ENCODE results near the gene DSCAML1. TPM values are rescaled to one million over a fixed set of nuclear protein-coding genes. Genes with fewer than 3 reads are reported as not detected.

DSCAML1 gene
- total RNA-seq, 1 experiment from 2014 or later, result not detected

- no peak for TF ChIP-seq CTCF (IDR thresholded peaks at IDR 0.05 in 2 of 3, conservative IDR thresholded peaks at IDR 0.05 in 1 of 3; ENCODE audit: borderline replicate concordance in 1 of 3, insufficient read depth in 1 of 3, low read depth in 2 of 3, low read length in 2 of 3)
- TF ChIP-seq POLR2AphosphoS5 (IDR thresholded peaks at IDR 0.05; ENCODE audit: low read depth, low read length), result no peak
- TF ChIP-seq FOSL1 (IDR thresholded peaks at IDR 0.05; ENCODE audit: low read depth), result no peak
- no peak for TF ChIP-seq CEBPB (IDR thresholded peaks at IDR 0.05; ENCODE audit: low read depth)
- TF ChIP-seq JUND (IDR thresholded peaks at IDR 0.05), result no peak
- TF ChIP-seq CBX3 (IDR thresholded peaks at IDR 0.05; ENCODE audit: low read depth), result no peak
- no peak for TF ChIP-seq REST (IDR thresholded peaks at IDR 0.05; ENCODE audit: low read depth)
- TF ChIP-seq SP1 (IDR thresholded peaks at IDR 0.05; ENCODE audit: low read depth), result no peak
- TF ChIP-seq ATF3 (IDR thresholded peaks at IDR 0.05), result no peak
- no peak for TF ChIP-seq ZNF274 (IDR thresholded peaks at IDR 0.05; ENCODE audit: low read depth, low read length)
- TF ChIP-seq POLR2A (IDR thresholded peaks at IDR 0.05; ENCODE audit: borderline replicate concordance, extremely low read depth, insufficient read depth, insufficient read length), result no peak
- TF ChIP-seq YY1 (IDR thresholded peaks at IDR 0.05; ENCODE audit: extremely low read depth, insufficient replicate concordance, low read depth, low read length), result no peak
- TF ChIP-seq RAD21 (IDR thresholded peaks at IDR 0.05; ENCODE audit: low read depth), result no peak
- TF ChIP-seq ZFX (IDR thresholded peaks at IDR 0.05), result no peak
- no peak for TF ChIP-seq EGR1 (IDR thresholded peaks at IDR 0.05; ENCODE audit: low read depth)
- TF ChIP-seq SRF (IDR thresholded peaks at IDR 0.05; ENCODE audit: low read depth), result no peak
- TF ChIP-seq, protein P1, sequence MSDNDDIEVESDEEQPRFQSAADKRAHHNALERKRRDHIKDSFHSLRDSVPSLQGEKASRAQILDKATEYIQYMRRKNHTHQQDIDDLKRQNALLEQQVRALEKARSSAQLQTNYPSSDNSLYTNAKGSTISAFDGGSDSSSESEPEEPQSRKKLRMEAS (IDR thresholded peaks at IDR 0.05), result no peak
- no peak for TF ChIP-seq EZH2 (IDR thresholded peaks at IDR 0.05)
- no peak for TF ChIP-seq EZH2phosphoT487 (IDR thresholded peaks at IDR 0.05; ENCODE audit: borderline replicate concordance)
- no peak for TF ChIP-seq ELF1 (IDR thresholded peaks at IDR 0.05; ENCODE audit: borderline replicate concordance, low read depth)
- Histone ChIP-seq H3K79me2 (ENCODE audit: insufficient read depth, low read length) (no peaks in the 10 kb centered on the region), H3K4me2 (ENCODE audit: low read length) (no peak overlapping the region), H3K27ac (ENCODE audit: low read depth, low read length) (no peak overlapping the region), H3K9me3 (ENCODE audit: control insufficient read depth in 1 of 2, insufficient read depth in 1 of 2, low read depth in 1 of 2, low read length in 2 of 2) (no peaks in the 10 kb centered on the region), H3K4me1 (ENCODE audit: control insufficient read depth in 1 of 2, insufficient read depth in 2 of 2, low read length in 2 of 2) (no peaks in the 10 kb centered on the region), H3K27me3 (ENCODE audit: insufficient read depth, low read length) (no peaks in the 10 kb centered on the region; the same call in 1 of the 2 replicates), H4K20me1 (ENCODE audit: insufficient read depth) (no peaks in the 10 kb centered on the region), H2AFZ (ENCODE audit: low read depth, low read length, poor library complexity, severe bottlenecking) (no peak overlapping the region), H3K36me3 (ENCODE audit: control insufficient read depth in 1 of 2, insufficient read depth in 2 of 2, low read length in 2 of 2) (no peaks in the 10 kb centered on the region), H3K4me3 (replicated peaks in 1 of 2; ENCODE audit: low read depth in 1 of 2, low read length in 2 of 2) (no peak overlapping the region), H3K9ac (ENCODE audit: low read length) (no peak overlapping the region), H3K9me2 (ENCODE audit: insufficient read depth) (no peaks in the 10 kb centered on the region)
- no peak for ATAC-seq
- CTCF ChIA-PET, result interaction anchor here (1.7 to 2.2 kb wide), 2 partner anchors 10 to 373 kb away, joined by 6 to 7 read pairs; no protein-coding TSS in a partner anchor
- RAD21 ChIA-PET (ENCODE audit: low non-redundant PET in 1 of 2, low total read pairs in 2 of 2, uncharacterized antibody in 2 of 2, unreplicated experiment in 2 of 2), result no interaction called here
- intact Hi-C loops (cut with micrococcal nuclease), result no loop called here
- BruUV-seq (replicated peaks), result no TSS peak
- POLR2A ChIA-PET, result no interaction called here
- DNase-seq (ENCODE audit: low read depth, low spot score), result no peak
These were observed 2.6 kb upstream of the DSCAML1 start for GRCh38 chr11:117799634-117800033.

All from HCT116 (cell line).